Naive thymus-derived CD4-positive, alpha-beta T cell (primary cell): ENCODE results near the gene MAN1A2. TPM values are rescaled to one million over a fixed set of nuclear protein-coding genes. Genes with fewer than 3 reads are reported as not detected.
A peak's percentile ranks its signal among the peaks of the same experiment; 100 is the strongest.

Experiments
- ATAC-seq: fragments of 150-1000 bp; cut with Tn5 transposase; 2 replicates; pipeline ENCODE4 v1.10.0; 2021; ENCODE audit warnings: mild to moderate bottlenecking, moderate library complexity
- CTCF ChIA-PET: fragments of 350-600 bp; sonication (Branson Sonifier 250); formaldehyde crosslinking; loops from one replicate; lab custom pipeline; 2021; ENCODE audit warnings: antibody characterized with exemption; lab: Charles Lee
- POLR2A ChIA-PET: fragments of 350-600 bp; sonication (Branson Sonifier 250); formaldehyde crosslinking; loops from one replicate; lab custom pipeline; 2021; ENCODE audit warnings: antibody characterized with exemption, inconsistent platforms; lab: Charles Lee
- DNase-seq, 9 donors: peaks; one replicate each; pipeline versions ENCODE4 v3.0.0 to v3.0.0-alpha.2; 2020 to 2022; ENCODE audit warnings: mixed read lengths in 1 of 9
- H3K27ac ChIP-seq: one replicate; pipeline ENCODE4 v1.7.0; 2013; ENCODE audit warnings: mild to moderate bottlenecking, low read depth, low read length, moderate library complexity
- H3K27me3 ChIP-seq, 2 donors: one replicate each; pipeline ENCODE4 v1.7.0; 2013; ENCODE audit warnings: low read length in 2 of 2, mild to moderate bottlenecking in 2 of 2, moderate library complexity in 2 of 2; ENCODE audit not compliant: control insufficient read depth in 2 of 2, insufficient read depth in 2 of 2
- H3K36me3 ChIP-seq, 3 experiments: 1 replicate in 2 of 3; 2 replicates in 1 of 3; pipeline ENCODE4 v1.7.0; 2013; ENCODE audit warnings: low read length in 3 of 3, mild to moderate bottlenecking in 3 of 3, moderate library complexity in 1 of 3; ENCODE audit not compliant: insufficient read depth in 3 of 3, control insufficient read depth in 2 of 3
- H3K4me1 ChIP-seq, 2 donors: one replicate each; pipeline ENCODE4 v1.7.0; 2013; ENCODE audit warnings: low read length in 2 of 2, mild to moderate bottlenecking in 2 of 2, moderate library complexity in 1 of 2; ENCODE audit not compliant: control insufficient read depth in 2 of 2, insufficient read depth in 2 of 2
- H3K4me3 ChIP-seq: 2 replicates; pipeline ENCODE4 v1.7.0; 2013; ENCODE audit warnings: mild to moderate bottlenecking, low read length
- H3K9me3 ChIP-seq, 3 experiments: 1 replicate in 2 of 3; 2 replicates in 1 of 3; pipeline ENCODE4 v1.7.0; 2013; ENCODE audit warnings: low read length in 3 of 3; ENCODE audit not compliant: control insufficient read depth in 2 of 3
- H3K27ac Mint-ChIP-seq, 9 donors: one replicate each; pipeline ENCODE4 v1.8.0; 2020 to 2022; ENCODE audit warnings: mixed read lengths in 9 of 9, mild to moderate bottlenecking in 8 of 9, moderate library complexity in 5 of 9, inconsistent platforms in 2 of 9
- H3K27me3 Mint-ChIP-seq, 5 donors: one replicate each; pipeline ENCODE4 v1.8.0; 2021 to 2022; ENCODE audit warnings: mixed read lengths in 5 of 5, mild to moderate bottlenecking in 1 of 5
- H3K36me3 Mint-ChIP-seq, 5 donors: one replicate each; pipeline ENCODE4 v1.8.0; 2020 to 2022; ENCODE audit warnings: mixed read lengths in 5 of 5, mild to moderate bottlenecking in 3 of 5, inconsistent platforms in 1 of 5
- H3K4me1 Mint-ChIP-seq, 7 donors: one replicate each; pipeline ENCODE4 v1.8.0; 2020 to 2022; ENCODE audit warnings: mixed read lengths in 7 of 7, mild to moderate bottlenecking in 3 of 7, inconsistent platforms in 1 of 7
- H3K4me3 Mint-ChIP-seq, 10 donors: one replicate each; pipeline ENCODE4 v1.8.0; 2020 to 2022; ENCODE audit warnings: mild to moderate bottlenecking in 10 of 10, mixed read lengths in 10 of 10, moderate library complexity in 6 of 10, inconsistent platforms in 2 of 10
- H3K9me3 Mint-ChIP-seq, 11 donors: one replicate each; pipeline ENCODE4 v1.8.0; 2020 to 2022; ENCODE audit warnings: mixed read lengths in 11 of 11, mild to moderate bottlenecking in 4 of 11, inconsistent platforms in 1 of 11, moderate library complexity in 1 of 11
- intact Hi-C, 2 donors: fragments of 100-400 bp; cut with micrococcal nuclease; formaldehyde crosslinking; loops; one replicate each; pipeline ENCODE4 v1.15.1; 2023
- polyA plus RNA-seq, 2 donors: library from polyadenylated mRNA; unstranded; fragments of 300-500 nt; fragmentation: Illumina TruSeq; gene quantifications; one replicate each; pipeline ENCODE4 v1.2.3, GENCODE V29; 2021
- total RNA-seq, 6 experiments: library from RNA in 5 of 6; stranded (reverse) in 5 of 6; gene quantifications; 1 replicate in 5 of 6; 2 replicates in 1 of 6; pipeline ENCODE4 v1.2.3 and lab custom pipeline; 2021 to 2026

MAN1A2 gene
- total and polyA plus RNA-seq, 7 experiments from 2014 or later: 10.5 to 63.4 (median 41.6) TPM

- no peak overlapping the region for H3K27ac ChIP-seq
- Mint-ChIP-seq H3K36me3 (peaks cover 15 to 71% (median 66%) of the 10 kb centered on the region in 5 donors), H3K27ac (no peak overlapping the region), H3K4me3 (peak overlapping the region in 1 of 10 donors; percentile 19), H3K27me3 (no peaks in the 10 kb centered on the region), H3K4me1 (peaks cover under 1 to 10% (median 3%) of the 10 kb centered on the region in 7 donors), H3K9me3 (peaks cover 10 to 45% (median 16%) of the 10 kb centered on the region in 11 donors)
- peaks cover 4 to 29% (median 7%) of the 10 kb centered on the region in 3 experiments for H3K36me3 ChIP-seq
- peaks cover 0 to 20% (median 0%) of the 10 kb centered on the region in 3 experiments for H3K9me3 ChIP-seq
- no peak overlapping the region for H3K4me3 ChIP-seq
- ATAC-seq (no peak), DNase-seq (no peak)
- ChIA-PET CTCF (no interaction called here), POLR2A (no interaction called here)
- no peaks in the 10 kb centered on the region for H3K27me3 ChIP-seq
- intact Hi-C loops: no loop called here
- H3K4me1 ChIP-seq: no peaks in the 10 kb centered on the region
Observed at GRCh38 chr1:117425050-117425734, 57.9 kb downstream of the MAN1A2 start.

GRCh38 chr1:117427297-117427696, 60.0 kb downstream of the MAN1A2 start:
- Mint-ChIP-seq H3K27me3 (no peaks in the 10 kb centered on the region), H3K36me3 (peaks cover 15 to 55% (median 50%) of the 10 kb centered on the region in 5 donors), H3K4me3 (no peak overlapping the region), H3K27ac (no peak overlapping the region), H3K9me3 (peaks cover 10 to 45% (median 16%) of the 10 kb centered on the region in 11 donors), H3K4me1 (peaks cover 0 to 6% (median 2%) of the 10 kb centered on the region in 7 donors)
- CTCF ChIA-PET: no interaction called here
- ATAC-seq (no peak), DNase-seq (no peak)
- H3K27me3 ChIP-seq: no peaks in the 10 kb centered on the region
- peaks cover 0 to 24% (median 7%) of the 10 kb centered on the region in 3 experiments for H3K36me3 ChIP-seq
- no peaks in the 10 kb centered on the region for H3K4me1 ChIP-seq
- H3K4me3 ChIP-seq: no peak overlapping the region
- intact Hi-C loops: no loop called here
- POLR2A ChIA-PET: no interaction called here
- H3K9me3 ChIP-seq: peaks cover 0 to 20% (median 0%) of the 10 kb centered on the region in 3 experiments
- no peak overlapping the region for H3K27ac ChIP-seq

GRCh38 chr1:117433943-117434342, 66.7 kb downstream of the MAN1A2 start:
- H3K9me3 Mint-ChIP-seq: peaks cover 0 to 1% (median 0%) of the 10 kb centered on the region in 11 donors
- CTCF ChIA-PET: no interaction called here
- peak overlapping the region in 2 of 9 donors; percentile 20 to 28 for H3K27ac Mint-ChIP-seq
- H3K4me1 Mint-ChIP-seq: peaks cover 0 to 20% (median 13%) of the 10 kb centered on the region in 7 donors
- Histone ChIP-seq H3K9me3 (no peaks in the 10 kb centered on the region), H3K27me3 (no peaks in the 10 kb centered on the region), H3K27ac (no peak overlapping the region), H3K36me3 (no peaks in the 10 kb centered on the region), H3K4me1 (no peaks in the 10 kb centered on the region), H3K4me3 (no peak overlapping the region)
- intact Hi-C loops: no loop called here
- no peak for DNase-seq
- H3K27me3 Mint-ChIP-seq: no peaks in the 10 kb centered on the region
- no peak overlapping the region for H3K4me3 Mint-ChIP-seq
- ATAC-seq: no peak
- peaks cover 0 to 9% (median 4%) of the 10 kb centered on the region in 5 donors for H3K36me3 Mint-ChIP-seq
- POLR2A ChIA-PET: no interaction called here

- Histone ChIP-seq H3K36me3 (no peaks in the 10 kb centered on the region), H3K4me3 (no peak overlapping the region), H3K4me1 (no peaks in the 10 kb centered on the region), H3K27me3 (no peaks in the 10 kb centered on the region), H3K9me3 (no peaks in the 10 kb centered on the region), H3K27ac (no peak overlapping the region)
- H3K4me3 Mint-ChIP-seq: no peak overlapping the region
- DNase-seq (no peak), ATAC-seq (no peak)
- H3K27ac Mint-ChIP-seq: no peak overlapping the region
- ChIA-PET CTCF (interaction anchor here (0.6 kb wide), 1 partner anchor 13 kb away, joined by 4 read pairs; no protein-coding TSS in a partner anchor), POLR2A (interaction anchor here (1.3 kb wide), 1 partner anchor 63 kb away, joined by 3 read pairs; no protein-coding TSS in a partner anchor)
- H3K27me3 Mint-ChIP-seq: no peaks in the 10 kb centered on the region
- peaks cover 0 to 1% (median 0%) of the 10 kb centered on the region in 11 donors for H3K9me3 Mint-ChIP-seq
- peaks cover 0 to 25% (median 16%) of the 10 kb centered on the region in 7 donors for H3K4me1 Mint-ChIP-seq
- intact Hi-C loops: no loop called here
- H3K36me3 Mint-ChIP-seq: peaks cover 0 to 9% (median 4%) of the 10 kb centered on the region in 5 donors
Observed at GRCh38 chr1:117436513-117436912, 69.3 kb downstream of the MAN1A2 start.

GRCh38 chr1:117447661-117448060, 80.4 kb downstream of the MAN1A2 start:
- Mint-ChIP-seq H3K36me3 (peaks cover 18 to 76% (median 68%) of the 10 kb centered on the region in 5 donors), H3K27ac (no peak overlapping the region), H3K4me1 (peaks cover 0 to 6% (median 0%) of the 10 kb centered on the region in 7 donors), H3K9me3 (peaks cover 0 to 34% (median 12%) of the 10 kb centered on the region in 11 donors), H3K4me3 (no peak overlapping the region), H3K27me3 (no peaks in the 10 kb centered on the region)
- DNase-seq: no peak
- Histone ChIP-seq H3K27ac (no peak overlapping the region), H3K4me1 (no peaks in the 10 kb centered on the region), H3K36me3 (peaks cover 0 to 21% (median 7%) of the 10 kb centered on the region in 3 experiments), H3K27me3 (no peaks in the 10 kb centered on the region), H3K4me3 (no peak overlapping the region), H3K9me3 (no peaks in the 10 kb centered on the region)
- ChIA-PET POLR2A (interaction anchor here (0.6 kb wide), 1 partner anchor 19 kb away, joined by 3 read pairs; no protein-coding TSS in a partner anchor), CTCF (interaction anchor here (0.6 to 0.7 kb wide), 2 partner anchors 194 to 514 kb away, joined by 3 read pairs; no protein-coding TSS in a partner anchor)
- intact Hi-C loops: no loop called here
- no peak for ATAC-seq

GRCh38 chr1:117452216-117452615, 85.0 kb downstream of the MAN1A2 start:
- DNase-seq (no peak), ATAC-seq (no peak)
- ChIA-PET CTCF (interaction anchor here (0.6 kb wide), 1 partner anchor 40 kb away, joined by 3 read pairs; no protein-coding TSS in a partner anchor), POLR2A (no interaction called here)
- no peak overlapping the region for H3K27ac Mint-ChIP-seq
- H3K4me3 ChIP-seq: no peak overlapping the region
- H3K4me1 Mint-ChIP-seq: peaks cover 0 to 7% (median 2%) of the 10 kb centered on the region in 7 donors
- H3K27me3 ChIP-seq: no peaks in the 10 kb centered on the region
- peaks cover 13 to 73% (median 59%) of the 10 kb centered on the region in 5 donors for H3K36me3 Mint-ChIP-seq
- H3K4me3 Mint-ChIP-seq: no peak overlapping the region
- intact Hi-C loops: no loop called here
- H3K27ac ChIP-seq: no peak overlapping the region
- H3K4me1 ChIP-seq: no peaks in the 10 kb centered on the region
- H3K9me3 ChIP-seq: no peaks in the 10 kb centered on the region
- H3K27me3 Mint-ChIP-seq: no peaks in the 10 kb centered on the region
- H3K9me3 Mint-ChIP-seq: peaks cover 0 to 23% (median 10%) of the 10 kb centered on the region in 11 donors
- peaks cover 0 to 21% (median 7%) of the 10 kb centered on the region in 3 experiments for H3K36me3 ChIP-seq
